Left renal cortex interstitium (tissue), 4 donors: ENCODE results near the gene SHISAL1. TPM values are rescaled to one million over a fixed set of nuclear protein-coding genes. Genes with fewer than 3 reads are reported as not detected.
"Not testable (repeated sequence)": the region's sequence is repeated elsewhere in the genome, so short reads cannot be mapped to it uniquely, and the experiment has no call there.

Source experiments
- DNase-seq, 4 donors: peaks; one replicate each; pipeline ENCODE4 v3.0.0-alpha.2; 2013; ENCODE audit warnings: low read depth in 4 of 4, low spot score in 2 of 4, missing footprints in 1 of 4
- polyA plus RNA-seq, 4 donors: library from polyadenylated mRNA; unstranded; fragments of 120-200 nt; gene quantifications; one replicate each; pipeline ENCODE4 v1.2.1, GENCODE V29; 2013; ENCODE audit not compliant: insufficient read length in 4 of 4

SHISAL1 gene
- polyA plus RNA-seq, 4 donors = 1.9 to 2.7 (median 2.4) TPM

DNA sequence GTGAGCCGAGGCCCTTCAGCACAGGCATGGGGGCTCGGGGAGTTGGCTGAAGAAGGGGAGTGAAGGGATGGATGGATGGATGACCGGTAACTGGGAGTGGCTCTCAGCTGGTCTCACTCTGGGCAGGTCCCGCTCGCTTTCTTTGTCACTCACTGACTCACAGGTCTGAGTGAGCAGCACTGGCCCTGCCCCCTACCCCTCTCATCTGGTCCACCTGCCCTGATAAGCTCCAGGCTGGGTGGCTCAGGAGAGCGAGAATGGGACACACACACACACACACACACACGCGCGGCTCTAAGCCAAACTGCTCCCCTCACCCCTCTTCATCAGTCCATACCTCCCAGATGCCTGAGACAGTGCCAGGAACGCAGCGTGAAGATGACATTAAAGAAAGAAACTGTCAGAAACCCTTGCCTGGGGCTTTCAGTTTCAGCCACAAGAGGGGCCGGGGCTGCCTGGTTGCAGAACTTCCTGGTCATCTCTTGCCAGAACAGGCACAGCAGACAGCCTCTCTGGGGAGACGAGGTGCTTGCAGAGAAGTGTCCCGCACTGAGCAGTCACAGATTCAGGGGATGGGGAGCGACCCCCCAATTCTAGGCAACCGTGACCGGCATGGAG, 16.5 kb upstream of the SHISAL1 start:
- no peak for DNase-seq

DNA sequence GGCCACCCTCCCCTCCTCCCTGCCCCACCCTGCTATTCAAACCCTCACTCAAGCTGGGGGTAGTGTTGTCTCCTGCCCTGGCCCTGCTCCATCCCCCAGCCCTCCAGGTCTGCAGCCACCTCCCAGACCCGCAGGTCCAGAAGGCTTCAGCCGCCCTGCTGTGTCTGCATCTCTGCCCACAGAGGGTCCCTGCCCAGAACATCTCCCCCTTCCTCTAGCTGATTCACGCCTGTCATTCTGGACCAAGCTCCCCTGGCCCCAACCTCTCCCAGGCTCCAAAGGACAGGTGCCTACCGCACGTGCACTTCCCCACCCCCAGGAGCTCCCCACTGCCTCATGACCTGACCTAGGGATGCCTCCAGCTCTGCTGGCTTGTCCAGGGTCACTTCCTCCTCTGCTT, 16.0 kb upstream of the SHISAL1 start:
- DNase-seq = no peak

DNA sequence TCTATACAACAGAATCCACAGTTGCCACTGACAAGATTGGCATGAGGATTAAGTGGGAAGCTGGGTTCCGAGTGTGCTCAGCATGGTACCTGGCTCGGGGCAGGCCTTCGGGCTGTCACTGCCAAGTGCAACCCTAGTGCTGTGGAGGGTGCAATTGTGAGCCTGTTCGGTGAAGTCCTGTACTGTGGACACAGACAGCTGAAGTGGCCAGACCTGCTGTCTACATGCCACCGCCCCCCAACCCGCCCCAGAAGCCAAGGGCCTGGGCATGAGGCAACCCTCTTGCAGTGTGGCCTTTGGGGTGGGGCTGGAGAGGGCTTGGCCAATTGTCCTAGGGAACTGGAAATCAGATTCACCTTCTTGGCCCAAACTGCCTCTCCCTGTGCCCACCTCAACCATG, 15.6 kb upstream of the SHISAL1 start:
- no peak for DNase-seq

DNA sequence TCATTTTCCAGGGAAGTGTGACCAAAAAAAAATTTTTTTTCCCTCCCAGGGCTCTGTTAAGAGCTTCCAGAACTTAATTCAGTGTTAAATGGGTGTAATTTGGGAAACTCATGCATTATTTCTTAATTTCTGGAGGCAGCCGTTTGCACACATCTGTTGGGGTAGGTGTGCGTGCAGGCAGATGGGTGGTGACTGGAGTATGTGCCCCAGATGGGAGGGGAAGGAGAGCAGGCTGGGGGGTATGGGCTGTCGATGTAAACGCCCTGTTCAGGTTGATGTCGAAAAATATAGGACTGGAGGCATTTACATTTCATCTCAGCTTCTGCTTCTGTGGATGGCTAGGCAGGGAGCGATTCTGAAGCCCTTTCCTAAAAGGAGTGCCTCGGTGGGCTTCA, 13.7 kb upstream of the SHISAL1 start:
- no peak for DNase-seq

GRCh38 chr22:44325718-44326490, 13.2 kb upstream of the SHISAL1 start:
- no peak for DNase-seq

- DNase-seq = not testable (repeated sequence)
These were observed 10.5 kb upstream of the SHISAL1 start for GRCh38 chr22:44323140-44323790.

- no peak for DNase-seq
These were observed 6.9 kb upstream of the SHISAL1 start for GRCh38 chr22:44319685-44320084.

DNA sequence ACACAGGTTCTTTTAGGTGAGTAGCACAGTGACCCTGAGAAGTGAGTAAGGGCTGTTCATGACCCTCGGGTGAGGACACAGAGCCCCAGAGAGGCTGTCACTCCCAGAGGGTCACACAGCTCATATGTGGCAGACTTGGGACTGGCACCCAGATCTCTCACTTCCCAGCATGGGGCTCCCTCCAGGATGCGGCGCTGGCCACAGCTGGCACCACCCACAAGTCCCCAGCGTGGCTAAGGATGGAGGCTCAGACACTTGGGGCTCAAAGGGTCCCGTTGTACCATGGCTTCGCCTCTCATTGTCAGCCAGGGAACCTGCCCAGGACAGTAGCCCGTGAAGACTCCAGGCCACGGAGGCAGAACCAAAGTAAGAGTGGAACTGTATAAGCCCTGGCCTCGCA, 6.0 kb upstream of the SHISAL1 start:
- no peak for DNase-seq

DNA sequence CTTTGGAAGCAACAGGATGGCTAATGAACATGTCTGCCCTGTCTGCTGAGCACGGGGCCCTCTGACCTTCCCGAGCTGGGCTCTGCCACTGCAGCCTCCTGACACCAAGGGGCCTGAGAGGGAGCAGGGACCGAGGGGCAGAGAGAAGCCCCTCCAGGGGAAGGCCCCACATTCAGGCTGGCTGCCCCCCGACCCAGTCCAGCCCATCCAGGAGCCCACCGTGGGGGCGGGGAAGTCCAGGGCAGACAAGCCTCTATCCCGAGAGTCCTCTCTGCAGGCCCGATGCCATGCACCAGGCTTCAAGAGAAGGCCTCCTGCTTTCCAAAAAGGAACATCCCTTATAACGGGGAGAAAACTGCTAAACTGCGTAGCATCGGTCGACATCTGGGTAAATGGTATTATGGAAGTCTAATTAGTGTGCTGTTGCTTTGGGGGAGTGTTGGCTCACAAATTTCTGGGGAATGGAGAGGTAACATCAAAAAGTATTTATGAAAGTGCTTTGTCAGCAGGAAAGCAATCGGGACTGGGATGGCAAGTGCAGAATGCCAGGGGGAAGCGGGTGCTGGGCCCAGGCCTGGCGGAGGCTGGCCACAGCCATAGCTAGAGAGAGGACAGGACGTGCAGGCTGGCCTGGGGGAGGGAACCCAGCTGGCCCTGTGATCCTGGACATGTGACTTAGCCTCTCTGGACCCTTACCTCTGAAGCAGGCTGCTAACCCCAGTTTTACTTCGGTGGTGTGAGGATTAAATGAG, 5.3 kb upstream of the SHISAL1 start:
- no peak for DNase-seq

DNA sequence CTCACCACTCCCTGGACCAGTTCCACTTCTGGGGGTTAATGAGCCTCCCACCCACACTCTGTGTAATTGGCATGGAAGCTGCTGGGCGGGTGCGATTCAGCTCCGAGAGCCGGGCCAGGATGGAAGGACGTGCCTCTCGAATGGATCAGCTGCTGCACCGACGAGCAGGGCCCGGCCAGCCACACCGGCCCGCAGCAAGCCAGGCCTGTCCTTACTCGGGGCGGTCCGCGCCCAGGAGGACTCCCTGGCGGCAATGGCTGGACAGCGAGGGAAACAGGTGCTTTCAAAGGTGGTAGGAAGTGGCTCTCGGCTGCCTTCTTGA, 4.3 kb upstream of the SHISAL1 start:
- no peak for DNase-seq

GRCh38 chr22:44316393-44317122, 3.8 kb upstream of the SHISAL1 start:
- DNase-seq = no peak

- DNase-seq = no peak
These were observed 1.8 kb upstream of the SHISAL1 start for GRCh38 chr22:44314425-44315067.

DNA sequence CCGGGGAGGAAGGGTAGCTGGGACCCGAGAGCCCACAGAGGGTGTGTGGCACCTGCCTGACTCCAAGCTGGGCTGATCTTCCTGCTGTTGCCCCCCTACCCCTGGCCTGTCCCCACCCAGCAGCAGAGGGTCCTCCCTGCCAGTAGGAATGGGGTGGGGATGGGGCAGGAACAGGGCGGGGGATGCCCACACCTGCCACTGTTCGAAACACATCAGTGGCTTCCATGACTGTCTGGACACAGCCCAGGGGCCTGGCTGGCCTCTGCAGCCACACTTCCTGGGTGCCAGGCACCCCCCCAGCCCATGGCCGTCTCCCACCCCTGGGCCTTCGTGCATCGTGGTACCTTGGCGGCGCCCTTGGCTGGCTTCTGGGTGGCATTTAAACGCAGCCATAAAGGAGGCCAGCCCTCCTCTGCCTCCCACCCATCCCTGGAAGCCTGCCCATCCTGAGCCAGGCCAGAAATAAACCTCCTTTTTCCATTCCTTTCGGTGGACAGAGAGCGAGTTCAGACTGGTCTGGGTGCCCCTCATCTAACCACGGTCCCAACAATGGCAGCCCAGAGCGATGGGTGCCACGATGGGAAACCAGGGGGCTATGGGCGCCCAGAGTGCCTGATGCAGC, 745 bp upstream of the SHISAL1 start:
- no peak for DNase-seq

GRCh38 chr22:44311855-44312170, 938 bp downstream of the SHISAL1 start:
- DNase-seq = no peak

- no peak for DNase-seq
These were observed 1.5 kb downstream of the SHISAL1 start for GRCh38 chr22:44311104-44311854.

DNA sequence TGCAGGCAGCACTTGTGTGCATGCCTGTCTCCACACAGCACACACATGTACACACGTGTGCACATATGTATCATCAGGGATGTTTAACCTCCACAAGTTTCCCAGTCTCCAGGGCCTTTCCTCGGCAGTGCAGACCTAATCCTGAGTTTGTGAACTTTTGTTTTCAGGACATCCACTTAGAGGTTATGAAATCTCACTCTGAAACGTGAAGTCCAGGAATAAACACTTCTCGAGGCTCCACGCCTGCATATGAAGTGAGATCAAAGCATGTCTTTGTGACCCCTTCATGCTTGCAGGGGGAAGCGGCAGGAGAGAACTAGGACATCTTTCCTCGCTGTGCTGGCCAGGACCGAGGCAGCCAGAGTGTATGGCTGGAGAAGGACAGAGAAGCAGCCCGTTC, 3.1 kb downstream of the SHISAL1 start:
- DNase-seq = no peak

DNA sequence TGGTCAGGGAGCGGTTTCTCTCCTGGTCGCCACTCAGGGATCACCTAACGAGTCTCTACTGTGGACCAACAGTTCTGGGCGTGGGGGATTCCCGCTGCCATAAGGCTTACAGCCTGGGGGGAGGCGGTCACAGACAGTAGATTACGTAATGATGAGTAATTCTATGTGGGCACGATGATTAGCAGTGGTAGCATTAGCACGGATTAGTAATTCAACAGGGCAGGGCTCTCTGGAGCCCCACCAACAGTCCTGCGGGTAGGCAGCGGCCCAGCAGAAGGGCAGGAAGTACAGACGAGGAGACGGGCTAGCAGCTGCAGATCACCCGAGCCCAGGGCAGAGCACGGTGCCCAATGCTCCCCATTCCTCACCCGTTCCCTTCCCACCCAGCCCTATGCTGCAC, 3.6 kb downstream of the SHISAL1 start:
- DNase-seq = no peak

GRCh38 chr22:44307509-44308169, 5.1 kb downstream of the SHISAL1 start:
- no peak for DNase-seq

DNA sequence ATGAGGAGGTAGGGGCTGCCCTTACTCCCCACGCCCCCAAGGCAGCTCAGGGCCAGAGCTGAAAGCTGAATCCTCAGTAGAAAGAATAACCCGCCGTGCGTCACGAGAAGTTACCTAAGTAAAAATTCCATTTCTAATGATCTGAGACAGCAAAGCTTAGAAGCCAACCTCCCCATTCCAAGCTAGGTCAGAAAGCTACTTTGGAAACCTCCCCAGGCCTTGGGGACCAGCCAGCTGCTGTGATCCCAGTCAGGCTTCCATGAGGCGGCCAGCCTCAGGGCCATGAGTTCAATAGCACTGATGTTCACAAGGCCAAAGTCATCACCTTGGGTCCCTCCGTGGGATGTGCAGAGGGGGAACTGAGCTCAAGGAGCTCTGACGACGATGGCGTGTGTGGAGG, 6.9 kb downstream of the SHISAL1 start:
- DNase-seq = no peak
